ENCODE data around the gene IL1R1.

The IL1R1 gene

DNA sequence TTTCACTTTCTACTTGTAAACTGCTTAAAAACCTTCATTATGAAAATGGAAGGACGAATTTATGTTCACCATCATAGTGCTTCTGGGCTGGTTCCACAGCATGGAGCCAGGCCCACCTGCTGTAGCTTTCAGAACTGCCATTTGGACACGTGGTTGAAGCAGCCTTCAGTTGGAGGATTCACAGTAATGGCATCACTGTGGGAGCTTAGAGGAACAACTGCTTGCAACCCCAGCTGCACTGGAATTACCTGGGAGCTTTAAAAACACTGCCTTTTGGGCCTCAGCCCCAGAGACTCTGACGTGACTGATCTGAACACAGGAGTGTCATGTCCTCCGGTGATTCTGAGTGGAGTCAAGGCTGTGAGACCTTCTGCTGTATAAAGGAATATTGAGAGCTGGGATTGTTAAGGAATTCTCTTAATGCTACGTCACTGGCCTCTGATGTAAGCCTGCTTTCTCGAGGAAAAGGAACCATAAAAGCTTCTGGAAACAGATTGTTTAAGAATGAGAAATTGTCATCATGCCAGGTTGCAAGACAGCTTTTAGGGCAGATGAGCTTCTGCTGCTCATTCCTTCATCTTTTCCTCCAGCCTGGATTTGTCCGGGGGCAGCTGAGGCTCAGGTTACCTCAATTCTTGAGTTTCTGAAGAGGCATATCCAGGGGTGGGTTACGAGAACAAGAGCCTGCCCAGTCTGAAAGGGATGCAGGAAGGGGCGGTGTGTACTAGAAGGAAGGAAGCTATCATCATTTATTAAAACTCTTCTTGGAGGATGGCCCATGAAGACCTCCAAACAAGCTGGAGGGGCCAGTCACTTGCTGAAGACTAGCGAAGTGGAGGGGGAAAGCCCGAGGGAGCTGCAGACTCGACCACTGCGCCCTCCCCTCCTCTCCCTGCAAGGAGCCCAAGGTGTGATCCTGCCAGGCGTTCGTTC, 1.3 kb upstream of the IL1R1 start:
- no peak for DNase-seq

DNA sequence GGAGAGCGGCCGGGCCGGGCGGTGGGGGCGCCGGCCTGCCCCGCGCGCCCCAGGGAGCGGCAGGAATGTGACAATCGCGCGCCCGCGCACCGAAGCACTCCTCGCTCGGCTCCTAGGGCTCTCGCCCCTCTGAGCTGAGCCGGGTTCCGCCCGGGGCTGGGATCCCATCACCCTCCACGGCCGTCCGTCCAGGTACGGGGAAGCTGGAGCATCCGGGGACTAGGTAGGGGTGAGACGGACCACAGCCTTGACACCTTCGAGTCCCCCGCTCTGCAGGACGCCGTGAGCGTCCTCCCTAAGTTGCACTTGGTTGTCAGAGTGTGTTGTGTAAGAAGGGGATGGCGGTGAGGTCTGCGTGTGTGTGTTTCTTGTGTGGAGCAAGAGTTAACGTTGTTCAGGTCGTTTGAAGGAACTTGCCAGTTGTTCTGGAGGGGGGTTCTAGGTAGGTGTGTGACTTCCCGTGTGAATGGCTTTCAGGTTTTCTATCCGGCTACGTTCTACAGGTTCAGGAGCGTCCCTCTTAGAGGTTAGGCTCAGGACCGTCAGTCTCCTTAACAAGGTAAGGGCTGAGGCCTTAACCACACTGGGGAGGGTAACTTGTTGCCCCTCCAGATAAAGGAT, 393 bp downstream of the IL1R1 start:
- peak; percentile 30 for DNase-seq

DNA sequence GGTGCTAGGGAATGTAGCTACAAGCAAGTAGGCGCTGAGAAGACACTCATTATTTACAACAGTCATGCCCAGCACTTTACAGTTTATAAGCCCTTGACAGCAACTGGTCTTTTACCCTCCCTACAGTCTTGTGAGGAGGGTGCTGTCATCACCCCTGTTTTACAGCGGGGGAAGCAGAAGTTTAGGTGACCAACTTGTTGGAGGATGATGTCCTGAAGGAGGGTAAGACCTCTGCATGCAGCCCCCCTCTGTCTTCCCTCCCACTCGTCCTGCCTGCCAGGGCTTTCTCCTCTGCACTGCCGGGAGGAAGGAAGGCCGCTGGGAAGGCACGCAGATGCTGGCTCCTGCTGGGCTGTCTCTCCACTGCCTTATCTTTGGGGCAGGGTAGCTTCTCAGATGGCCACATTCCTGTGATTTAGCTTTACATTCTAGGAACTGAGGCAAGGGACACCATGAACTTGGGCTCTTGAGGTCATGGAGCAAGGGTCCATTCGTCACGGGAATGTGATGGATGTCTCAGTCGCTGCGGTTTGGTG, 972 bp downstream of the IL1R1 start:
- no peak for DNase-seq

DNA sequence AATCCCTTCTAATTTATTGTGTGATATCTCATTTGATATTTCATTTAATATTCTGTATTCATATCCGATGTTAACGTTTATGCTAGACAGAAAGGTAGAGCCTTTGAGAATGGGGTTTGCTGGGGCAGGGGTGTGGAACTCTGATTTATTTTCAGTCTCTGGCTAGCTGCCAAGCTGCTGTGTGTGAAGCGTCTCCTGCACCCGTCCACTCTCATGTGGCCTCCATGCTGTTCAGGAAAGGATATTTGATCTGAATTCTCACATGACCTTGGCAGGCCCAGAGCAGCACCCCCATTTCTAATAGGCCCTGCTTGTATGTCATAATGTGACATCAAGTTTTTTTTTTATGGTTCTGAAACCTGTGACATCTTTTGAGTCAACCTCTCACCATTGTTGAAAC, 1.6 kb downstream of the IL1R1 start:
- no peak for DNase-seq

DNA sequence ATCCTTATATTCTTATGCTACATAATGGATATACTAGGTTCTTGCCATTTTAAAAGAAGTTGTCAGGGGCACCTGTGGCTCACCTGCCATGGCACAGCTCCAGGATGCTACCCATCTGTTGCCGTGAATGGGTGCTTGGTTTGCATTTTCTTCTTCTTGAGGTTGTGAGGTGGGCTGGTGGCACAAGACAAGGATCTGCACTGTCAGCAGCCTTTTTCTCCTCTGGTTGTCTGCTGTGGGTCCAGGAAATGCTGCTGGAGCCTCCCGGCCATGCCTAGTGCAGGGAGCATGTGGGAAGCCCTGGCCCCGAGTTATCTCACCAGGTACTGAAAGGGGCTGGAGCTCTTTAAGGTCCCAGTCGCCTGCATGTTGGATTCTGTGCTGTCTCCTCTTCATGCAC, 2.6 kb downstream of the IL1R1 start:
- DNase-seq, result no peak

DNA sequence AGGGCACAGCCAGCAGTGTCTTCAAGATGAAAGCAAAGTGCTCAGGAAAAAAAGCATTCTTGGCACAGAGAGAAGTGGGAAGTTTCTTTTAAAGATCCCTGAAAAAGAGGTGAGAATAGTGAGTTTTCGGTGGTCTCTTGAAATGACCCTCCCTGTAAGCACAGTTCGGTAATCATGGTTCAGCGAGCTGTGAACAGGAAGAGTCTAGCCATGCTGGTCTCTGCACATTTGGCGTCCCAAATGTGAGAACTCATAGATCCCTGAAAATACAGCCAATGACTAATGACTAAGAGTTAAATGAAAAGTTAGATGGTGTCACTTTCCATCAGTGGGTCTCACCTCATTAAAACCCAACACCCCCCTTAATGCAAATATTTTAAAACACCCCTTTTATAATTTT, 3.4 kb downstream of the IL1R1 start:
- no peak for DNase-seq

DNA sequence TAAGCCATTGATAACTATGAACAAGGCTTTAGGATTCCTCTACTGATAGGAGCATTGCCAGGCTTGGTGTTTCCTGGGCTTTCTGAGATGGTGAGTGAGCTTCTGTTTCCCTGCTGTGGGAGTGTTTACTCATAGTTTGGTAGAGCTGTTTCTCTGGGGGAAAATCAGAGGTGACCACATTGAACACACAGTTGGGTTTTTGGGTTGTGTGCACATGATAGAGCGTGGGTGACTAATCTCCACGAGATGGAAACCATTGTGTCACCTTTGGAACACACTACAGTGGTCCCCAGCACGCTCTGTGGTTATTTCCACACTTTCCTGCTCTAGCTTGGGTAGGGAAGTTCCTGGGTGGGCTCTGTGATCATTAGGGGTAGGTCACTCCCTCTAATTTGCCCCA, 5.4 kb downstream of the IL1R1 start:
- peak; percentile 74 for DNase-seq

DNA sequence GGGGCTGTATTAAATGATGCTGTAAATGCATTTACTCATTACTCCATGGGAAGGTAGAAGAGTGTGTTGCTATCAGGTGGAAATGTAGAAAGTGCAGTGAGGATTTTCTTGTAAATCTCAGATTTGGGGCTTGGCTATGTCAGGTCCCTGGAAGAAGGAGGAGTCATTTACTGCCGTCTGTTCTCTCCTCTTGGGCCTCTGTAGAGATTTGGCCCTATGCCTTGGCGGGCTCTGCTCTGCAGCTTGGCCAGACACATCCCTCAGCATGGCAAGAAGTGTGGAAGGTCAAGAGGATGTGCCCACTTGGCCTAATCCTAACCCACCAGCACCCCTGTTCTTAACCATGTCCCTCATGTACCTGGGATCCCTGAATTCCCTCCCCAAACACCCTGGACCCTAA, 6.7 kb downstream of the IL1R1 start:
- DNase-seq, result no peak

DNA sequence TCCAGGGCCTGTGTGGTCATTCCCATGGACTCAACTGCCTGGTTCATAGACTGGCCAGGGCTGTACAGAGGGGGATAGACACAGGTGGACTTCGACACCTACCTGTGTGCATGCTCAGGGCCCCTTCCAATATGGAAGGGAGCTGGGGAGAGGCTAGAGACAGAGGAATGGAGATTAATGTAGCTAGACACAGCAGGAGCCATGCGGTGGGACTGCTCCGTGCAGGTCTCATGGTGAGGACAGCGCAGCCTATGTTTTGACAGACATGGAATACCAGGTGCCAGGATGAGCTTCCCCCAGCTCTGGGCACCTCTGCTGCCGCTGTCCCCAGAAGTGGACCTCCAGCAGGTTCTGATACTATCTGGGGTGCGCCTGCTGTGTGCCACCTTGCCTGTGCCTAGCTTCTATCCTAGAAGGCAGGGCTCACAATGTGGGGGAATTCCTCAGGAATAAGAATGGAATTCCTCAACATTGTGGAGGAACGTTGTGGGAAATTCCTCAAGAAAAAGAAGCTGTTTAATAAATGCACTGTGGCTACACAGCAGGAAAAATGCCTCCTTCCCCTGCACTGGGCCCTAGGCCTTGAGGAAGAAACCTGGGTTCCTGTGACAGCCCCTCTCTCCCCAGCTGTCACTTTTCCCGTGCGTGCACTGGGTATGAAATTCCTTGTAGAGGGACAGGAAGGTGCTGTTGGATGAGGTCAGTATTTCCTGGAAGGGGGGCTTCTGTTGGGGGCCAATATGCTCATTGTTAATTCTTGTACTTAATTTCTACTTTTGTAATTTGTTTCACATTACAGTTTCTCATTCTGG, 7.3 kb downstream of the IL1R1 start:
- no peak for DNase-seq

DNA sequence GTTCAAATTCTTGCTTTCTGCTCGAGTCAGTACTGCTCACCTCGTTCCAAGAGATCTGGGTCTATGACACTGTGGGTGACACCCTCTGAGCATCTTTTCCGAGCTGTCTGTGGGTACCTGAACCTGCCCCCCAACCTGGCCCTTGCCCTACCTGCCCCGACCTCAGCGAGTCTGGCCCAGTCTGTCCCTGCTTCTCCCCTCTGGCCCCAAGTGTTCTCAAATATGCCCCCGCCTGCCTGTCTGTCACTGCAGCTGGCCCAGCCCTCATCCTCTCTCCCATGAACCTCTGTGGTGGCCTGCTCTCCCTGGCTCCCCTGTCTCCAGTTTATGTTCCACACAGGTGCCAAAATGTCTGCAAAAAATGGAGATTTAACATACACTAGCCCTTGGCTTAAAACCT, 11.8 kb downstream of the IL1R1 start:
- no peak for DNase-seq

DNA sequence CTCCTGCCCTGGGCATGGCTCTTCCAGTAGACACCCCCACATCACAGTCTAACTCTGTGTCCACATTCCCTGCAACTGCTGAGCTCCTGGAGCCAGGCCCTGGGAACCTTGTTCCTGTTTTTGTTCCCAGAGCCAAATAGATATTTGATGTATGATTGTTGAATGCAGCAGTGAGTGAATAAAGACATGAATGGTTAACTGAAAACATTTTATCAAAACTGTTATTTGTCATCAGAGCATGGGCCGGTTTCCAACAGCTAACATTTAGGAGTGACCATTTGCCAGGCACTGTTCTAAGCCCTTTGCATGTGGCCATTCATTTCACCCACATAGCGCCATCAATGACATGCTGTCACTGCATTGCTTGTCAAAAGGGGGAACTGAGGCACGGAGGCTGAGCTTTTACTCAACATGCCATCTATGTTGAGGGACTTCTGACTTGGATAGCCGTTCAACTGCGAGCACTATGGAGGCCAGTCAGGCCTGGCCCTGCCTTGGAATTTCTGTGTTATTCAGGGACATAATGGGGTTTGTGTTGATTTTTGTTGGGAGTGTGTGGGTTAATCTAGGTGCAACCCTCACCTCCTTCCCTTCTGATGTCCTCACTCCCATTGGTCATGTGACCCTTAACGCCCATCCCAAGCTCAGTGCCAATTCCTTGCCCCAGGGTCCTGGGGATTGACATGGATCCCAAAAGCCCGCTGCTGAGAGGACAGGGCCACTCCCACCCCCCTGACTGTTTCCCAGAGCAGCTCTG, 12.6 kb downstream of the IL1R1 start:
- DNase-seq, result no peak

DNA sequence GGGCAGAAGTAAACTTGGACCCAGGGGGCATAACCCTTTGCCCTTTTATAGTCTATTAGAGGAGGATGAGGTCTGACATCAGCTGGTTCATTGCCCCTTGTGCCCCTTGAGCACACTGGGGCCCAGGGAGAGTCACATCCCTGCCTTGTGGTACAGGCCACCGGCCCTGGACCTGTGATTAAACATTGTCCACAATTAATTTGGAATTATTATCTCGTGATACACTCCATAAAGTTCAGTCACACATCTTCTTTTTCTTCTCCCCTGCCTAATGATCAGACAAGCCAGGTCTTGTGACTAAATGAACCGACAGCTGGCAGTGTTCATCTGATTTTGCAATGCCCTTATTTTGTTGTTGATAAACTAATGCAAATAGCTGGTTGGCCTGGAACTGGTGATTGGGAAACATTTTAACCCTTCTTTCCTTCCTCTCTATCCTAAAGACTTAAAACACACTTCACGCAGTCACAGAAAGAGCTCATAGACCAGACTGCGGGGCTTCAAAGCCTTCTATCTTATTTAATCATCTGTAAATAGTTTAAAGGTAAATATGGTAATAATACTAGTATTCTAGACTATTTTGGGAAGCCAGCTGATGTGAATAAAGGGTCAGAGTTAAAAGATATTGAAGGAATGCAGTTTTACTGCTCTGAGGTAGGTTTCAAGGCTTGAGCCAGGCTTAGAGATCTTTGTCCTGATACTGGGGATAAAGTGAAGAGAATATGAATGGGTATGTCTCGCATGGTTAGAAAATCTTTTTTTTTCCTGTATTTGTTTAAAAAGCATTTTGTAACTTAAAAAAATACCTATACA, 13.4 kb downstream of the IL1R1 start:
- peak; percentile 85 for DNase-seq

DNA sequence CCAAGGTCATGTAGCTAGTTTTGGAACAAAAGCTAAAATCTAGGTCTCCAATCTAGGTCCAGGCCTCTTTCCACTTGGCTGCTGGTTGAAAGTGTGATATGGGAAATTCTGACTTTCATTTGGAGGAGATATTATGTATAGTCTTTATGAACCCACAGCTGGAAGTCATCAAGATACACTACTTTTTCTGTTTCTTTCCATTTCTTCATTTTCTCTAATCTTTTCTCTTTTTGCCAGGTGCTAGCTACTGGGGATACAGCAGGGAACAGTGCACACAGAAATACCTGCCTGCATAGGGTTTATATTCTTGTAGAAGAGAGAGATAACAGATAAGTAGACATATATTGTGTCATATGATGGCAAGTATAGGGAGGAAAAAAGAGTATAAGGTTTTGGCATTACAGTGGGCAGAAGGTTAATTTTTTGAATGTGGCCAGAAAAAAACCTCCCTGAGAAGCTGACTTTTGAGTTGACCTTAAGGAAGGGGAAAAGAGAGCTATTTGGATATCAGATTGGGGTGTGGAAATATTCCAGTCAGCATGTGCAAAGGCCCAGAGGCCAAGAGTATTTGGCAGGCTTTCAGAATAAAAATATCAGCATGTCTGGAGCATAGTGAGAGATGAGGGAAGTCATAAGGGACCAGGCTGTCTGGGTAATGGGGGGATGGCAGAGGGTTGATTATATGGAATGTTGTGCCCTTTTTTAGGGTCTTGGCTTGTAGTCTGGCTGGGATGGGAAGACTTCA, 15.6 kb downstream of the IL1R1 start:
- no peak for DNase-seq

DNA sequence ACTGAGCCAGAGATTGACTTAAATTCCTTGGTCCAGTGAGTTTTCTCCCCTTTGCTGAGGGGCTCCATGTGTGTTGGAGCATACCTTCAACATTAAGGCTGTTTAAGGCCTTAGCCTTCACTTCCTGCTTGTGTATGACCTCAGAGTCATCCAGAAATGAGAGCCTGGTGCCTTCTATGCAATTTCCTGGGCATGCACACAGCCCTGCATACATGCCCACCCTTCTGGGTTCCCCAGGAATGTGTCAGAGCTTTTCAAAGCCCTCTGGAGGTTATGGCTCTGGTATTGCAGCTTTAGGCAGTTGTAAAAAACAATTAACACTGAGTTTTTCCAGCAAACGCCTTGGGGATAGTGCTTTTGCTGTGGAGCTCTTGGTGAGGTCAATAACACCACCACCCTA, 16.7 kb downstream of the IL1R1 start:
- peak; percentile 77 for DNase-seq

DNA sequence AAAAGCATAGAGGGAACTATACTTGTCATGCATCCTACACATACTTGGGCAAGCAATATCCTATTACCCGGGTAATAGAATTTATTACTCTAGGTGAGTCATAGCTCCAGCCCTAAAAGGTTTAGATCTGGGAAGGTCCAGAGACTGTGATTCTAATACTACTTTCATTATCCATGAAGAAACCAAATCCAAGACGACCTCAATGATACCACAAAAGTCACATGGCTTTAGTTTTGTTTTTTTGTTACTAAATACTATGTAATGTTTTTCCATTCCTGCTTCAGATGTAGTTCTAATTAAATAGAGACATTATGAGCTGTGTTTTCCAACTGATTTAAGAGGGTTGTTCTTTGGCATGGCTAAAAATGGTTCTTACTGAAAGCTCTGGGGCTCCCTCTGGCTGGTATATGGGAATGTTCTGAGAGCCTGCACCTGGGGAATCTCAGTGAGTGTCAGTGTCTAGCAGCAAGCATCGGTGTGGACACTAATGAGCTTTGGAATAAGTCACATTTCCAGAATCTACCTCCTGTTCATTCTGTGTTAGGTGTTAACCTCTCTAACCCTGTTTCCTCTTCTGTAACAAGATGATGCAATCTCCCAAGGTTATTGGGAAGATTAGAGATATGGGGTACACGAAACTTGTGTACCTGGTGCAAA, 23.8 kb downstream of the IL1R1 start:
- DNase-seq, result peak; percentile 71

DNA sequence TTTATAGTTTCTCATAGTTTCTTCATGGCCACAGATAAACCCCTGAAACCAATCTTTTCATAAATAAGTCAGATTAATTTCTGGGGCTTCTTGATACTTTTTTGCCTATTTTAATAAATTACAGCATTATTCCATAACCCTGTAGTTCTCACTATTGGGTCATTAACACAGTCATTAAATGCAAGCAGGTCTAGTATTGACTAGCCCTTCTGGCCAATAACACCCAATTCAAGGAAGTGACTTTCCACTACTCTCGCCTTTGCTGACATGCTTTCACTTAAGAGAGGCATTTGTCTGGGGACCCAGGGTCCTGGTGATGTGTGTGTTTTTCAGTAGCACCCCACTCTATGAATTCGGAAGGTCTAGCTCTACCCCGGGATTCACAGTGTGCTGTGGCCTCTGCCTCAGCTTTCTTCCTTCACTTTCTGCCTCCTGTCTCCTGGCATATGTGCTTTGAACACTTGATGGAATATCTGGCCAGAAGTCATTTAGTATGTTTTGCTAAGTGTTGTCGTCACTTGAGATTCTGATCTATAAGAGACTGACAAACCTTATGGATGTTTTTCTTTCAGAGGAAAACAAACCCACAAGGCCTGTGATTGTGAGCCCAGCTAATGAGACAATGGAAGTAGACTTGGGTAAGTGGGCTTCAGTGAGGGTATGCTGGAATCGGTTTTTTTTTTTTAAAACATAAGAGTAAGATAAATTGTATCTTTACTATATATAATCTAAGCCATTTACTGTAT, 25.7 kb downstream of the IL1R1 start:
- DNase-seq, result no peak

DNA sequence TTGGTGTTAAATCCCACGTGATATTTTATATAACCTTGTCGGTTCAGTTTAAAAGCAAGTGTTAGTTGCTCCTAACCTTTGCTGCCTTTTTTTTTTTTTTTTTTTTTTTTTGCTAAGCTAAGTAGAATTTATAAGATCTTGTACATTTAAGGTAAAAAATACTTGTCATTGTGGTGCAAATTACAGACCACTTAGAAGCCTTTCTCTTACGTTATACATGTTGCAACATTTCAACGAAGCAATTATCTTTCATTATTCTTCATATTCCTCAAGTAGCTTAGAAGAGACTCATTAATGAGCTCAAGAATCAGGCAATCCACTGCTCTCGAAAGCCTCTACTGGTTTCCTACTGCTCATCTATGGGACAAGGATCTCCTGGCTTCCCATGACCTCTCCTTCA, 29.4 kb downstream of the IL1R1 start:
- no peak for DNase-seq

DNA sequence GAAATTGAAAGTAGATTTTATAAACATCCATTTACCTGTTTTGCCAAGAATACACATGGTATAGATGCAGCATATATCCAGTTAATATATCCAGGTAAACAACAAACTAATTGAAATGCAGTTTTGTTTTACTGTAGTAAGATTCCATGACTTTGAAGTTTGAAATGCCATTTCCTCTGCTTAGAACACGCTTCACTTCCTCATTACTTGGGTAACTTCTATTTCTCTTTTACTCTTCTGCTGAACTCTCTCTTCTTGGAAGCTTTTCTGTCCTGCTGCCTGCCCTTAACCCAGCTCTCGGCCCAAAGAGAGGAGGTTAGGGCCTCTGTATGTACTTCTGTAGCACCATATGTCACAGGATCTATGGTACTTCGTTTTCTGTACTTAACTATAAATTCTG, 30.2 kb downstream of the IL1R1 start:
- DNase-seq, result peak; percentile 45

DNA sequence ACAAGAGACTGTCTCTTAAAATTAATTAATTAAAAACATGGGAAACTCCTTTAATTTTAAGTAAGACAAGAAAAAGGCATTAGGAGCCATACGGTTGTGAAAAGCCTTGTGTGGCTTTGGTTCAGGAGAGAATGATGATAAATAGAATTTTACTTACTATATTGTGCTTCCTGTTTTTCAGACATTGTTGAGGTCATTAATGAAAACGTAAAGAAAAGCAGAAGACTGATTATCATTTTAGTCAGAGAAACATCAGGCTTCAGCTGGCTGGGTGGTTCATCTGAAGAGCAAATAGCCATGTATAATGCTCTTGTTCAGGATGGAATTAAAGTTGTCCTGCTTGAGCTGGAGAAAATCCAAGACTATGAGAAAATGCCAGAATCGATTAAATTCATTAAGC, 33.6 kb downstream of the IL1R1 start:
- peak; percentile 30 for DNase-seq
